GF-D8 (cell line): ENCODE results near the gene SNX17.
"Not testable (repeated sequence)": the region's sequence is repeated elsewhere in the genome, so short reads cannot be mapped to it uniquely, and the experiment has no call there.

ENCODE experiments used
- DNase-seq: peaks from one replicate; lab custom pipeline; 2025; lab: John Stamatoyannopoulos, UW

Gene SNX17, protein sequence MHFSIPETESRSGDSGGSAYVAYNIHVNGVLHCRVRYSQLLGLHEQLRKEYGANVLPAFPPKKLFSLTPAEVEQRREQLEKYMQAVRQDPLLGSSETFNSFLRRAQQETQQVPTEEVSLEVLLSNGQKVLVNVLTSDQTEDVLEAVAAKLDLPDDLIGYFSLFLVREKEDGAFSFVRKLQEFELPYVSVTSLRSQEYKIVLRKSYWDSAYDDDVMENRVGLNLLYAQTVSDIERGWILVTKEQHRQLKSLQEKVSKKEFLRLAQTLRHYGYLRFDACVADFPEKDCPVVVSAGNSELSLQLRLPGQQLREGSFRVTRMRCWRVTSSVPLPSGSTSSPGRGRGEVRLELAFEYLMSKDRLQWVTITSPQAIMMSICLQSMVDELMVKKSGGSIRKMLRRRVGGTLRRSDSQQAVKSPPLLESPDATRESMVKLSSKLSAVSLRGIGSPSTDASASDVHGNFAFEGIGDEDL

DNA sequence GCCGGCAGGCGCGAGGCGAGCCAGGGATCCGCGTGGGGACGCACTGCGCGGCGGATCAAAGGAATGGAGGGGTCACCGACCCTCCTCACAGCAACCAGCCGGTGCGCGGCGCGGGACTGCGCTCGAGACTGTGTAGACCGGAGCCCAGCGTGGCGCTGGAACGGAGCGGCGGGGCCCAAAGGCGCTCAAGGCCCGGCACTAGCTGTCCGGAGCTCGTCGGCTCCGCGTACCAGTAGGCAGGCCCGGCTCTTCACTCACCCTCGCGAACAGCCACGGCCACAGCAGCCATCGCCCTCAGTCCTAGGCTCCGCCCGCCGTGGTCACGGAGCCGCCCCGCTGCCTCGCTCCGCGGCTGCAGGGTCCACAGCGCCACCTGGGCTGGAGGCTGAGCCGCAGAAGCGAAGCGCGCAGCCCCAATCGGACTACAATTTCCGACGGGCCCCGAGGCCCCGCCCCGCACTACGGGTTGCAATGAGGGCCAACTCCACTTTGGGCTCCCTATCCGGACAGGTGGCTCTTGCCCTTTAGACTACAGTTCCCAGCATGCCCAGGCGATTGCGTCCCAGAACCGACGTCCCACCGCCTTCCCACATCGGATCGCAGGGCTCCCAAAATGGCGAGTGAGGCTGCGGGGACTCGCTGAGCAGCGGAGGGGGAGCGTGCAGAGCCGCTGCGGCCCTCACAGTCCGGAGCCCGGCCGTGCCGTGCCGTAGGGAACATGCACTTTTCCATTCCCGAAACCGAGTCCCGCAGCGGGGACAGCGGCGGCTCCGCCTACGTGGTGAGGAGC is at the start of gene SNX17, which contains the start of gene EIF2B4:
TSS of gene SNX17 (plus strand) at position 591 of the 790 bp plus-strand sequence. CDS start at position 719, 128 bp downstream.
TSS of gene EIF2B4 (minus strand) at position 313 of the 790 bp plus-strand sequence. CDS start at position 289, 24 bp downstream.
- DNase-seq, result peak; percentile 96

DNA sequence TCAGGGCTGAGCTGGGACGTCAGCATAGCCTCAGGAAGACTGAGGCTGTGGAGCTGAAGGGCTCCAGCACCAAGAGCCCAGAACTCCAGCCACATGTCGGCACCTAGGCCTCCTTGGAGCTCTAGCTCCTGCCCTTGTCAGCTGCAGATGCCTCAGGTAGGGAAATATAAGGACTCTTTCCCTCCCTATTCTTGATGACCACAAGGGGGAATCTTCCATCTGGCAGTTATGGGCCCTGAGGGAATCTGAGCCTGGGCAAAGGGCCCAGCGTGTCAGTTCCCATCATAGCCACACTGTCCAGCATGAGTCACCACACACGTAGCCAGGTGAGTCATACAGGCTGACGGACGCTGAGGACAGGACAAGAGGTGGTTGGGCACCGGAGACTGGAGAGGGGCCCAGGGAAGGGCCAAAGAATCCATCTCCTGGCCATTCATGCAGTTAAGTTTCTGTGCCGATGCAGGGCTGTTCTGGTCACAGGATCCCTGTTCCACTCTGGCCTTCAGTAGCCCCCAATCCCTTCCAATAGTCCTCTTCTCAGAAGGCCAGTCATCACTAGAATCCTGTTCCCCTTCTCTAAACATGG is 49.4 kb upstream of the SNX17 start:
- DNase-seq, result no peak

DNA sequence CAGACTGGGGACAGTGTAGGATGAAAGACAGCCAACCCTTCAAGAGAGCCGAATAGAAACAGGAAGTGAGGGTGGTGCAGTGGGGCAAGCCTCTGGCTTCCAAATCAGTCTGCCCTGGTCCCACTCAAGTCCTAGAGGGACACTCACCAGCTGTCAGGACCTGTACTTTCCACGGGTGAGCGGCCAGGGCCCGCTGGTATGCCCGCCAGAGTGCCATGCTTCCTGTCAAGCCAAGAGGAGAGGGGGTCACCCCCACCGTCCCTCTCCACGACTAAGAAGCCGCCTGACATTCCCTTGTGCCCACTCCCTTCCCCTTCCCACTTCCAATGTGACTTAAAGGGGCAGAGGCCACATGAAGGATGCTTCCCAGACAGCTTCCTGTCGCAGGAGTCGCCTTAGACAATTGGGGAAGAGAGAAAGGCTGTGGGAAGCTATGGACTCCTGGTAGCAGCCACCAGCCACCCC is 48.1 kb upstream of the SNX17 start:
- DNase-seq, result no peak

DNA sequence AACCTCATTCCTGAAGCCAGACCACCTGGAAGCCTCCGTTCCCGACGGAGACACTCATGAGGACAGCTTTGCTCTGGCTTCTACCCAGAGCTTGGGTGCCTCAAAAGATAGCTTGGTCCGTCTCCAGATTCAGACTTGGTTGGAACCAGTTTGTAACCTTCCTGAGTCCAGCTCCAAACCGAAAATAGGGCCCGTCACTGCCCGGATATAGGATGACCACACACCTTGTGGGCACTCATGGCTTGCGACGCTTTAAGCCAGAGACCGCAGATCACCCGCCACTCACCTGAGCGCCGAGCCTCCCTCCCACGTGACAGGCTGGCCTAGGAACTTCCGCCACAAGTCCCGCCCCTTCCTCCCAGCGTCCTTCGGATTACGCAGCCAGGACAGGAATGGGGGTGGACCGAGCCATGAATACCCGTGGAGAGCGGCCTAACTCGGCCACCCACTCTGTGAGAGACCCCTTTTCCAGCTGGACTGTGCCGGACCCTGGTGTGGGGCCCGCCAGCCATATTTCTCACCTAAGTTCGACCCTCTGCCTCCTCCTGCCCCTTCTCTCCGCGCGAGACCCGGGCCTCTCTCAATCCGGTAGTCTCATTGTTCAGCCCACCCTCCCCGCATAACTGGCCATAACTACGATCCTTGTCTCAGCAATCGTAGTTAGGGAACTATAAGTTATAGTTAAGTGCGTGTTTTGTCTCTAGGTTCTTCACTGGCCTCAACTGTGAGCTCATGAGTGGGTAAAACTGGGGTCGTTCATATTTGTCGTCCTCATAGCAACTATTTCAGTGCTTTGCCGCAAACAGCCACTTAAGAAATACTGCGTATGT is 47.4 kb upstream of the SNX17 start, which contains the start of gene MPV17:
TSS of gene MPV17 (minus strand) at position 332 of the 830 bp plus-strand sequence. CDS start 580 bp downstream, outside the sequence.
- peak; percentile 67 for DNase-seq

DNA sequence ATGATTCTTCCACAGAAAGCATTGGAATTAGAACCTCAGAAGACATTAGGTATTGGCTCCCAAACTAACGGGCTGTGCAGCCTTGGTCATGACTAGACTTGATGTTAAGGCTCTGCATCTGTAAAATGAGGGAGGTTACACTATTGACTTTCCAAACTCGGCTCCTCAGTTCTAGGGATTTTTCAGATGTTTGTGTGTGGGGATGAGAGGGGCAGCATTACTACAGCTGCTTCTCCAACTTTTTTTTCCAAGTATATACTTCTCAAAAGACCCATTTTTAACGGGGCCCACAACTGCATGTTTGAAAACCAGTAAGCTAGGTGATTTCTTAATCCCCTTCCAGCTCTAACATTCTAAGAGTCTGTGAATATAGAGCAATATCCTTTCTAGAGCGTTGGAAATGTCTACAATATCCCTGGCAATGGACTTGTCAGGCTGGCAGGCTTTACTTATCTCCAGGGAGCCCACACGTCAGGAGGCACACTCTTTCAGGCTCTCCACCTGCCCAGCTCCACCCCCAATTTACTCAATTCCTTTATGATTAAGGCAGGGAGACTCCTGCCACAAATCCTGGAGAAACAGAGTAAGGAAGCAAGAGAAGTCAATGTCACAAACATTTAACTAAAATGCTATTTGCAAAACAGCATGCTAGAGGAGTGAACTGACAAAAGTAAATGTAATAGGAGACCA is 46.7 kb upstream of the SNX17 start:
- DNase-seq, result no peak

DNA sequence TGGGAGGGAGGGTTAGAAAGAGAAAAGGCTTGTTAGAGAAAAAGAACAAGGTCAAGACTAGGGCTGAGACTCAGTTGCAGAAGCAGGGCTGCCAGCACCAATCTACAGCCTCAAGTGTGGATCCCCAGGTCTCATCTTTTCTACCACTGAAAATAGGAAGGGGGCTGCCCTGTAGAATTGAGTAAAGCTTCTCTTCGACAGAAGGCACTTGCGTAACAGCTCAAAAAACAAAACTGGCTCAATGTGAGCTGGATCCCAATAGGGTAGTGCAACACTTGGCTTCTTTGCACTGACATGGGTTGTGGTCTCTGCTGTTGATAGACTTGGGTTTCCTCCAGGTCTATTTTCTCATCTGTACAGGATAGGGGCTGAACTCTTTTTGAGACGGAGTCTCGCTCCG is 45.7 kb upstream of the SNX17 start:
- peak; percentile 14 for DNase-seq

DNA sequence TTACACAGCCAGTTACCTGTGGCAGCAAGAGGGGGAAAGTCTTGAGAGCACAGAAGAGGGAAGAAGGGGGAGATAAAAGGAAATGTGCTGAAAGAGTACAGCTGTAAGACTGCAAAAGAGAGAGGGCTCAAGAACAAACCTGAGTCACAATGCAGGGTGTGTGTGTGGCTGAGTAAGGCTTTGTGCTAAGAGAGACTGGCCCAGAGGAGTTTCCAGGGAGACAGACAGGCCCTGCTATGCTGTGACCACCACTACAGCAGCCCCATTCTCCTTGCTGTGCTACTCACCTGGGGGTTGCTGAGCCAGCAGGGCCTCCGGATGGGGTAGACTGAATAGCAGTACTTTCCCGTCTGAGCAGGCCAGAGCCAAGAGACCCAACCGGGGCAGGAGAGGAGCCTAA is 35.1 kb upstream of the SNX17 start:
- DNase-seq, result no peak

DNA sequence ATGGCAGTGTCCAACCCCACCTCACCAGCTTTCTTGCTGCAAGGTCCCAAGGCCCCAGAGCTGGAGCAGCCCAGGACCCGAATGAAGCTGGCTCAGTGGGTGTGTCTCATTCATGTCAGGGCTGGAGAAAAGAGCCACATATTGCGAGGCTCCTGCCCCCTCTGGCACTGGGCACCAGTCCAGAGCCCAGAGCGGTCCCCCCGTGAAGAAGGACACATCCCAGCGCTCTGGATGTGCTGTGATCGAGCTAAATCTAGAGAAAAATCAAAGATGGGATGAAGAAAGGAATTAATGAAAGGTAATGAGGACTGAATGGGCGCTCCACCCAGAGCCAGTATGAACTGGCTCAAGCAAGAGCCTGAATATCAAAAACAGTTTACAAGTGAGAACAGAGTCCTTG is 34.2 kb upstream of the SNX17 start:
- DNase-seq, result no peak

DNA sequence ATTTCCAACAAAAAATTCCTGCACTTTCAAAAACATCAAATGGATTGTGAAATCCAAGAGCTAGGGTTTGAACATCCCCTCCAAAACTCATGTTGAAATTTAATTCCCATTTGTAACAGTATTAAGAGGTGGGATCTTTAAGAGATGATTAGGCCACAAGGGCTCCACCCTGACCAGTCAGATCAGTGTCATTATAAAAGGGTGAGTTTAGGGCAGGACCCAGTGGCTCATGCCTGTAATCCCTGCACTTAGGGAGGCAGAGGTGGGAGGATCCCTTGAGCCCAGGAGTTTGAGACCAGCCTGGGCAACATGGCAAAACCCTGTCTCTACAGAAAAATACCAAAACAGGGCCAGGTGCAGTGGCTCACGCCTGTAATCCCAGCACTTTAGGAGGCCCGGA is 22.8 kb upstream of the SNX17 start:
- DNase-seq, result no peak

DNA sequence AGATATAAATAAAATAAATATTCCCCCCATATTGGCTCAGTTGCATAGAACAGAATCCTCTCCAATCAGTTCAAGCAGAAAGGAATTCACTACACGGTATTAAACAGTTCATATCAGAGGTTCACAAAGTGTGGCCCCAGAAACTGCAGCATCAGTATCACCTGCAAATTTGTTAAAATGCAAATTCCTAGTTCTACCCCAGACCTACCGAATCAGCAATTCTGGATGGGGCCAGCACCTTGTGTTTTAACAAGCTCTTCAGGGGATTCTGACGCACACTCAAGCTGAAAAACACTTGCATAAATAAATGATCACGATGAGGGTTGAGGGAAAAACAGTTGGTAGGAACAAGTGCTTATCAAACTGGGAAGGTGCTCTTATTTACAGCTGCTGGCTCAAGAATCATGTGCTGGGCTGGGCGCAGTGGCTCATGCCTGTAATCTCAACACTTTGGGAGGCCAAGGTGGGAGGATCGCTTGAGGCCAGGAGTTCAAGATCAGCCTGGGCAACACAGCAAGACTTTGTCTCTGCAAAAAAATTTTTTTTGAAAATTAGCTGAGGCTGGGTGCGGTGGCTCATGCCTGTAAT is 20.2 kb upstream of the SNX17 start:
- DNase-seq, result no peak

DNA sequence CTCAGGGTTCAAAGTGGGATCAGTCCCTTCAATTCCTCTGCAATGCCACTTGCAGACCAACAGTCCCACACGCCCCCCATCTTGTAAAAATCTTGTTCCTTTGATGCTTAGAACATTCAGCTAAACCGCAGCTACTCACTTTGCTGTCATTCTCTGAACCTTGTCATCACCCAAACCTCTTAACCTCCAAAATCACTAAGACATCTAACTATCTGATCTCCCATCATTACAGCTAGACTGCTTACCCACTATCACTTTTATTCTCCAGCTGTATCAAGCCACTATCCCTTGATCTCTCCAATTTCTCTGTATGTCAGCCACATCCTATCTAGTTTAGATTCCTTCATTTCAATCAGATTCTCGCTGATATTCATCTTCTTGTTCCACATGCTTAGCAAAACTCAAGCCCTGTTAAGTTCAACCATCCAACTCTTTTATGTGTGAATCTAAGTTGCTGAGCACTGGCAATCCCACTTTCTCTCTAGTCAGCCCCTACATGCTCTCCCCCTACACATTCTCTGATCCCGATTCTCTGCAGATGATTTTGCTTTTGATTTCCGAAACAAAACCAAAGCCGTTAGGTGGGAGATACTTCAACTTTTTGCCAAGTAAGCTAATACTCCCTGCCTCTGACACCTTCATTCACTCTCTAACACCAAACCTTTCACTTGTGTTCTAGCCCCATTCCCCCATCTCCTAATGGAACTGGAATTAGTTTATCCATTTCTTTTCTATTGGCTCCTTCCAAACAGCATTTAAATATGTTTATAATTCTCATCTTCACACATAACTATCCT is 18.4 kb upstream of the SNX17 start:
- no peak for DNase-seq

DNA sequence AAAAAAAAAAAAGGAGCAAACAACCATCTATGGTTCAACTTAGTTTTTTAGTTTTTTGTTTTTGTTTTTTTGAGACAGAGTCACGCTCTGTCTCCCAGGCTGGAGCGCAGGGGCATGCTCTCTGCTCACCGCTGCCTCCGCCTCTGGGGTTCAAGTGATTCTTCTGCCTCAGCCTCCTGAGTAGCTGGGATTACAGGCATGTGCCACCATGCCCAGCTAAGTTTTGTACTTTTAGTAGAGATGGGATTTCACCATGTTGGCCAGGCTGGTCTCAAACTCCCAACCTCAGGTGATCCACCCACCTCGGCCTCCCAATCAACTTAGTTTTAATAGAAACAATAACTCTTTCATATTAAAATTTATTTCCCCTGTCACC is 17.0 kb upstream of the SNX17 start:
- DNase-seq, result not testable (repeated sequence)

DNA sequence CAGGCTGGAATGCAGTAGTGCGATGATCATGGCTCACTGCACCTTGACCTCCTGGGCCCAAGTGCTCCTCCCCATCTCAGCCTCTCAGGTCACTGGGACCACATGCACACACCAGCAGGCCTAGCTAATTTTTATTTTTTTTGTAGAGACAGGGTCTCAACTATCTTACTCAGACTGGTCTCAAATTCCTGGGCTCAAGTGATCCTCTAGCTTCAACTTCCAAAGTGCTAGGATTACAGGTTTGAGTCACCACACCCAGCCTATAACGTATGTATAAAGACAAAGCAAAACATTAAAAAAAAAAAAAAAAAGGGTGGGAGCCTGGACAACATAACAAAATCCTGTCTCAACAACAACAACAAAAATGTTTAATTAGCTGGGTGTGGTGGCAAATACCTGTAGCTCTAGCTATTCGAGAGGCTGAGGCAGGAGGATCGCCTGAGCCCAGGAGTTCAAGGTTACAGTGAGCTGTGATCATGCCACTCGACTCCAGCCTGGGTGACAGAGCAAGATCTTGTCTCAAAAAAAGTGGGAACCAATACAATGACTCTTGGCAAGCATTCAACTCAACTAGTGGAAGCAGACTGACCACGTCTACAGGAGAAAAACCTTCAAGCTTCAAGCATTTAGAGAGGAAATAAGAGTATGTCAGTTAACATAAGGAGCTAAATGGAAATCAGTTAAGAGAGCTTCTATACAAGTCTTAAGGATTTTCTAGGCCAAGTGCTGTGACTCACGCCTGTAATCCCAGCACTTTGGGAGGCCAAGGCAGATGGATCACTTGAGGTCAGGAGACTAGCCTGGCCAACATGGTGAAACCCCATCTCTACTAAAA is 16.4 kb upstream of the SNX17 start:
- DNase-seq, result peak; percentile 48

DNA sequence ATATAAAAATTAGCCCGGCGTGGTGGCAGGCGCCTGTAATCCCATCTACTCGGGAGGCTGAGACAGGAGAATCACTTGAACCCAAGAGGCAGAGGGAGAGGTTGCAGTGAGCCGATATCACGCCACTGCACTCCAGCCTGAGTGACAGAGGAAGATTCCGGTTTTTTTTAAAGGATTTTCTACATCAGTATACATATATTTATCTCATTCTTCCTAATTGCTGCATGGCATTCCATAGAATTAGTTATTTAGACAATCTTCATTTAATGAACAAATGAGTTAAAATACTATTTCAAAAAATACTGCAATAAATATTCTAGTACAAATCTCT is 15.9 kb upstream of the SNX17 start:
- no peak for DNase-seq

DNA sequence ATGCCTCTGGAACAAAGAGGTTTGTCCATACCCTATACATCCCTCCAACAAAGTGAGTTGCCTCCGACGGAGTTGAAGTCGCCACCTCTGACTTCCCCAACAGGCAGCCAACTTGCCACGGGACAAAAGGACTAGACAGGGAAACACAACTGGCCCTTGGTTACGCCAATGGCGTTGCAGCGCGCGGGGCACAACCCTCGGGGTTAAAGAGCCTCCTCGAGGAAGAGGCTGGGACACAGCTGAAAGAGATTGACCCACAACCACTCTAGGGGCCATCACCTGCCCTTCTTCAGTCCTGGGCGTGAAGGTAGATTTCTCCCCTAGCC is 14.4 kb upstream of the SNX17 start:
- peak; percentile 70 for DNase-seq

DNA sequence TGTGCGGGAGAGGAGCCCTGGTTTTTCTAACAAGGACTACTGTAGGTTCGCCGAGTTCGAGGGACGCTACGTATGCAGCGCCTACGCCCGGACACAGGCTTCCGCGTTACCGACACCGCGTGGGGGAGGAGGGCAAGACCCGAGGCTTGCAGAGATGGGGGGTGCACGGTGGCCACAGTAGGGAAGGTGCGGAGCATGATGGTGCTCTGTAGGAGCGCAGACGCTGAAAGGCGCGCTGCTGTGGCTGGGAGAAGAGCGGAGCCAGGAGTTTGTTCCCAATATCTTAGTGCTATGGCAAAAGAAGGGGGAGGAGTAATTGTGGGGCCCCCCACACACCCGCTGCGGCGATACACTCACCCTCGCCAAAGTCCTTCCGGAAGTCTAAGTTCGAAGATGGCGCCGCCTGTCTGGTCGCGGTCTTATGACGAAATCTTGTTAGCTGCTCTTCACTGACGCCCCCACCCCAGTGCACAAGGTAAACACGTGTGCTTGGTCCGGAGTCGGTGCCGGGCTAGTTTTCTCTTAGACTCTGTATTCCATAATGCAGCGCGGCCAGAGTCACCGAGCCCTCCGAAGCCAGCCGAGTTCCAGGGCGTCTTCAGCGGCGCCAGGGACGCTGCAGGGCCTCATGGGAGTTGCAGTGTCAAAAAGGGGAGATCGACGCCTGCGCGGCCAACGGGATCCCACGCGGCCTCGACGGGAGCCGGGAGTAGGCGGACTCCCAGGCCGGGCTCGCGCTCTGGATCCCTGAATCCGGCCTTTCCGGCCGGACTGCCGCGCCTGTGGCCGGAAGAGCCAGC is 13.8 kb upstream of the SNX17 start, which contains the start of gene GTF3C2:
TSS of gene GTF3C2 (minus strand) at position 383 of the 800 bp plus-strand sequence. CDS start 13,210 bp downstream, outside the sequence.
- peak; percentile 91 for DNase-seq

DNA sequence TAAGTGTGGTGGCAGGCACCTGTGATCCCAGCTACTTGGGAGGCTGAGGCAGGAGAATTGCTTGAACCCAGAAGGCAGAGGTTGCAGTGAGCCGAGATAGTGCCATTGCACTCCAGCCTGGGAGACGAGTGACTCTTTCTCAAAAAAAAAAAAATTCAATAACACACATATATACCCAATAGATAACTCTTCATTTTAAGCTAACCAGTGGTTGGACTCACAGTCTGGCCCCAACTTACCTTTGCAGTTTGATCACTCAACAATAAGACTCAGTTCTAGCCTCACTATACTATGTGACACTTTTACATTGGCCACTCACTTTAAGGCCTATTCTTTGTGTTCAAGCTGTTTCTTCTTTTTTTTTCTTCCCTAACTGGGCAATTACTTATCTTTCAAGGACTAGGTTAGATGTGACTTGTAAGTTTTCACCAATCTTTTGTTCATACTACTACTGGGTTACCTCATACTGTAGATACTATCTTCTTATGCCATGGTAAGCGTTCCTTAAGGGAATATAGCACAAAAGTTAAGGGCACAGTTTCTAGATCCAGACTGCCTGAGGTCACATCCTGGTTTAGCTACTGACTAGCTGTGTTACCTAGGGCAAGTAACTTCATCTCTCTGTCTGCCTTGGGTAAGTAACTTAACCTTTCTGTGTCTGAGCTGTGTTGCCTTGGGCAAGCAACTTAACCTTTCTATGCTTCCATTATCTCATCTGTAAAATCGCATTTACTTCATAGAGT is 7.6 kb upstream of the SNX17 start:
- DNase-seq, result no peak
